Measurements from ENCODE around the gene FAM9C.

Gene FAM9C

GRCh38 chrX:13047759-13048158, 3.3 kb upstream of the FAM9C start:
- TF ChIP-seq, protein P1, sequence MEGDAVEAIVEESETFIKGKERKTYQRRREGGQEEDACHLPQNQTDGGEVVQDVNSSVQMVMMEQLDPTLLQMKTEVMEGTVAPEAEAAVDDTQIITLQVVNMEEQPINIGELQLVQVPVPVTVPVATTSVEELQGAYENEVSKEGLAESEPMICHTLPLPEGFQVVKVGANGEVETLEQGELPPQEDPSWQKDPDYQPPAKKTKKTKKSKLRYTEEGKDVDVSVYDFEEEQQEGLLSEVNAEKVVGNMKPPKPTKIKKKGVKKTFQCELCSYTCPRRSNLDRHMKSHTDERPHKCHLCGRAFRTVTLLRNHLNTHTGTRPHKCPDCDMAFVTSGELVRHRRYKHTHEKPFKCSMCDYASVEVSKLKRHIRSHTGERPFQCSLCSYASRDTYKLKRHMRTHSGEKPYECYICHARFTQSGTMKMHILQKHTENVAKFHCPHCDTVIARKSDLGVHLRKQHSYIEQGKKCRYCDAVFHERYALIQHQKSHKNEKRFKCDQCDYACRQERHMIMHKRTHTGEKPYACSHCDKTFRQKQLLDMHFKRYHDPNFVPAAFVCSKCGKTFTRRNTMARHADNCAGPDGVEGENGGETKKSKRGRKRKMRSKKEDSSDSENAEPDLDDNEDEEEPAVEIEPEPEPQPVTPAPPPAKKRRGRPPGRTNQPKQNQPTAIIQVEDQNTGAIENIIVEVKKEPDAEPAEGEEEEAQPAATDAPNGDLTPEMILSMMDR (IDR thresholded peaks at IDR 0.05) = no peak
- no peak overlapping the region for H3K27ac ChIP-seq
- H3K4me3 ChIP-seq = no peak overlapping the region
- DNase-seq (ENCODE audit: low spot score) = no peak

GRCh38 chrX:13046141-13046855, 1.9 kb upstream of the FAM9C start:
- Histone ChIP-seq H3K27ac (no peak overlapping the region), H3K4me3 (no peak overlapping the region)
- DNase-seq (ENCODE audit: low spot score) = no peak
- TF ChIP-seq, protein P1 (IDR thresholded peaks at IDR 0.05) = no peak

GRCh38 chrX:13043938-13044337, 482 bp downstream of the FAM9C start:
- H3K27ac ChIP-seq = no peak overlapping the region
- DNase-seq (ENCODE audit: low spot score) = no peak
- TF ChIP-seq, protein P1 (IDR thresholded peaks at IDR 0.05) = no peak
- H3K4me3 ChIP-seq = no peak overlapping the region

GRCh38 chrX:13043138-13043537, 1.3 kb downstream of the FAM9C start:
- Histone ChIP-seq H3K27ac (no peak overlapping the region), H3K4me3 (no peak overlapping the region)
- no peak for DNase-seq (ENCODE audit: low spot score)
- TF ChIP-seq, protein P1 (IDR thresholded peaks at IDR 0.05) = no peak

- Histone ChIP-seq H3K27ac (no peak overlapping the region), H3K4me3 (no peak overlapping the region)
- TF ChIP-seq, protein P1 (IDR thresholded peaks at IDR 0.05) = no peak
- no peak for DNase-seq (ENCODE audit: low spot score)
Observed at GRCh38 chrX:13036896-13037295, 7.5 kb downstream of the FAM9C start.

DNA sequence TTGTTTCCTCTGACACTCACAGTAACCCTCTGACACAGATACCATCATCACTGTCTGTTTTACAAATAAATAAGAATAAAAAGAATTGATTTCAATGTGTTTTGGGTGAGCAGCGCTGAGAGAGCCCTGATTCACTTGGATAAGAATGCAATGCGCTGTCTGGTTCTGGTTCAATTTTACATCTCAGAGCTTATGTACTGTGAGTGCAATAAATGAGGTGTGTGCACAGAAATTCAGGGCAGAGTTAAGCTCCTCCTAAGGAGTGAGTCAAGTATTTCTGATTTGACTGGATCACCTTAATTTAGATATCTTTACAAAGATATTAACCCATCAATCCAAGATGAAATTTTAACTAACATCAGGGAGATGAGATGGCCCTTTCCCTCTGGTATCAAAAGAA, 11.2 kb downstream of the FAM9C start:
- H3K27ac ChIP-seq = no peak overlapping the region
- H3K4me3 ChIP-seq = no peak overlapping the region
- no peak for DNase-seq (ENCODE audit: low spot score)
- TF ChIP-seq, protein P1 (IDR thresholded peaks at IDR 0.05) = no peak
